ENCODE measurements around the gene ZC3H14.

ZC3H14 gene

DNA sequence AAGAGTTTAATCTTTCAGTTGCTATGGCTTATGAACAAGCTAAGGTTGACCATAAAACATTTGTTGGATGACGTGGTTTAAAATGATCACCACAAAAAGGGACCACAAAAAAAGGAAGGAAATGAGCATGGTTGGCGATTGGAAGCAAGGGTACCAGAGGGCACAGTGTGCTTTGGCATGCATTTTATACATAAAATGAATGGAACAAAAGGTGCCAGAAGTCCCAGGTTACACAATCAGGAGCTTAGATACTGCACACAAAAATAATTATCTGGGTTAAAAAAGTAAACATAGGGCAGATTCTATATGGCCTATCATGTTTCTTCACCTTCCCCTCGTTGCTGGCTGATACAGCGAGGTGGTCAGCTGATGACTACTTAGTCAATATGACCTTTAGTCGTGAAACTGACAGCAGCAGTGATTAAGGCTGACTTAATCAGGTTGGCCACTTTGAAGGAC lies 50.7 kb downstream of the ZC3H14 start:
- DNase-seq: no peak

DNA sequence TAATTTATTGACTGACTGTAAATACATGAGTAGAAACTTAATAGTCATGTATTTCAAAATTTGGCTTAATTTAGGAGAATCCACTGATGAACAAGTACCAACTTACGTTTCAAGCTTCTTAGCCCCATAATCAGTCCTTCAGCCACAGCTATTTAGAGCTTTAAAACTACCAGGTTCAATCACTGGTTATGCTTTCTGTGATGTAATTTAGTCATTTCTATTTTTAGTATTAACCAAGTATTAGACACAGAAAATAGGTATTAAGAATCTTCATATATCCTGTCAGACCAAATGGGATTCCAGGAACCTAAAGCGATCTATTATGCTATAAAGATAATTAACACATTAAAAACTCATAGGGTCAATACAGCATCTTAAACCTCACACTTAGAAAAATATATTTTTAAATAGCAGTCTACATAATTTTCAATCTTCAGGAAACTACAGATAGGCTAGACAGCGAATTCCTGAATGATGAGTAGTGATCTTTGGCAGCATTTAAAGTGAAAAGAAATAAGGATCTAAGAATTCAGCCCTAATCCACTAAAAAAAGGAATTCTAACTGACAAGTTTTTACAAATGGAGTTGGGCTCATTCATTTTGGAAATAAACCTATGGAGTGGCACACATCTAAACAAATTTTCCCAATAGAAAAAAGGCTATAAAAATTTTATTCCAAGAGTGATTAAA lies 51.5 kb downstream of the ZC3H14 start:
- DNase-seq: no peak

DNA sequence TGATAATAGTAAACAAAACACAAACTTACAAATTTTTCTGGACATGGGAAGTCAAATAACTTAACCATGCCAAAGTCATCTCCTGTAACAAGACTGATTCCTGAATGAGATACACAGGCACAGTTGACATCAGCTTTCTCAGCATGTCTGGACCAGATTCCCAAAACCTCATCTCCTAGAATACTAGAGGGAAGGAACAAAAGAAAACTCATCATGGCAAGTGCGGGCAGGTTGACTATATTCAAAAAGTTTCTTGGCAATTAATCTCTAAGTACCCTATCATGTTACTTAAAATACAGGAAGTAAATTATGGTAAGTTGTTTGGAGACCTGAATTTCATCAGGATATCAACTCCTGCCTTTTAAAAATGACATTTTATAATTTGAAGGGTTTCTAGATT lies 53.9 kb downstream of the ZC3H14 start:
- DNase-seq: no peak

DNA sequence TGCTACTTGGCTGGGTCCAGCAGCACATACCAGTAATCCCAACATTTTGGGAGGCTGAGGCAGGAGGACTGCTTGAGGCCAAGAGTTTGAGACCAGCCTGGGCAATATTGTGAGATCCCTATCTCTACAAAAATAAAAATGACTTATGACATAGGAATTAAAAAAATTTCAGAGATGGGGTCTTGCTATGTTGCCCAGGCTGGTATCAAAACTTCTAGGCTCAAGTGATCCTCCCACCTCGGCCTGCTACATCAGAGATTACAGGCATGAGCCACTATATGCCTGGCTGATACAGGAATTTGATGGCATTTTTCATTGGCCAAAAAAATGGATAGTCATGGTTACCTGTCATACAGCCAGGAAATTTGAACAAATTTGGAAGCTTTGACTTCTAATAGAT lies 54.6 kb downstream of the ZC3H14 start:
- no peak for DNase-seq

DNA sequence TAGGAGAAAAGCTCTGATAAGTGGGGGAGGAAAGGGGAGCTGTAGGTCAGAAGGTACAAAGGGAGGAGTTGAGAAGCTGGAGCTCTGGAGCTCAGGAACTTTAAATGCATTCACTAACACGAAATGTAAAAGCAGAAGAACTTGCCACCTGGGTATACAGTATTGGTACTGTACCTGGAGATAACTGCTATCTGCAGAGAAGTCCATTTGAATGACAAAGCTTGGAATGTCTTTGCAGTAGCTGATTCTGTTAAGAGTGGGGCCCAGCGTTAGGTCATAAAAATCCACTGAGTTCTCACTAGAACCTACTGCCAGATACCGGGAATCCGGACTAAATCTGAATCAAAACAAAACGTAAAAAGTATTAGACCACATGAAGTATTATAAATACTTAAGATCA lies 55.6 kb downstream of the ZC3H14 start:
- DNase-seq: no peak

DNA sequence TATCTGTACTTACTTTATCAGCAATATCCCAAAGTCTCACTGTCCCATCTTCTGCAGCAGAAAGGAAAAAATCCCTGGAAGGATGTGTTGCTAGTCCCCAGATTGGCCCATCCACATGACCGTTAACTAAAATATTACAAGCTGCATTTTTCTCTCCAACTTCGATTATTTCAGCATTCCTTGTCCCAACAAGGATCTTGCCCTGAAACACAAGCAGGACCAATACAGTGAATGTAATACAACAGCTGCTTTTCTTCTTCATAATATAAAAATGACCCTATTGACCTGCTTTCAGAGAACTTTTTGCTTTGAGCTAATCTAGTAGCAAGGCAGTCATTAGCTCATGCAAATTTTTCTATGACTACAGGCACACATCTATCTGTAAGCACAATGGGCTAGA lies 58.3 kb downstream of the ZC3H14 start:
- no peak for DNase-seq

DNA sequence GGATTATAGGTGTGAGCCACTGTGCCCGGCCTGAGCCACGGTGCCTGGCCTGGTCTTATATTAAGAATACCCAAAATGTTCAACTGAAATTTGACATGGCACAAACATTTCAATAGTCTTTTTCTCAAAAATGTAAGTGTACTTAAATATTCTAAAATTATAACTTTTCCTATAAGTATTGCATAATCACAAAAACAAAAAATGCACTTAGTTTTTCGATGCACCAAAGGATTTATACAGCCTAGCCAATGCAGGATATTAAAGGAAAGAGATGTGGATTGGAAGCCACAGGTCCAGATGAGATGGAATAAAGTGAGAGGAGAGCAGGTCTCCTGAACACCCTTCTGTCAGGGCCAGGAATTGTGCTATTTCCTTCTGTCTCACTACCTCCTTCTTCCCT lies 62.8 kb downstream of the ZC3H14 start:
- DNase-seq: no peak

DNA sequence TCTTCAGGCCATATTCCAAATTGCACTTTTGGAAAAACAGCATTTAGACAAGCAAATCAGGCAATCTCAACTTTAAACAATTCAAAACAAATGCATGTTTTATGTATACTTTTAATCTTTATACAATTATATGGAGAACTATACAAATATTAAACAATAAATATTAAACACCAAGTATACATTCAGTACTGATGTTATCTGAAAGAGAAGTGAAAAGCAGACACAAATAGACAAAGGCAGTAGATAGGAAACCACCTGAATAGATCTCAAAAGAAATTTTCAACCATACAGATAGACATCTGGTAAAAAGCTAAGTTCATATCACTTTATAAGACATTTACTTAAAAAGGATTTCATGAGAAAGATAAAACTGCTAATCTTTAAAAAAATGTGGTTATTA lies 65.2 kb downstream of the ZC3H14 start:
- DNase-seq: no peak

DNA sequence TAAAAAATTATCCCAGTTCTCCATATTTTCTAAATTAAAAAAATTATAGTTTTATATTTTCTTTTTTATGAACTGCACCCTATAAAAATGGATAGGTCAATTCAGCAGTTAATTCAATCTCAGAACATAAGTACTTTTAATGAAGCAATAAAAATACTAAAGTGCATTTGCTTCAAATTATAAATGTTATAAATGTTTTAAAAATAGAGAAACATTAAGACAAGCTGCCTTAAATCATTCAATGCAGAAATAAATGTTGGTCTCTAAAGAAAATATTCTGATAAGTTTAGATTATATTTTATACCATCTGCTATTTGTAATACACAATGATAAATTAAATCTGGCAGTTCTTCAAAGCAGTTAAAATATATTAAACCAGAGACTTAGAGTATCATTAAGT lies 65.6 kb downstream of the ZC3H14 start:
- DNase-seq: no peak

DNA sequence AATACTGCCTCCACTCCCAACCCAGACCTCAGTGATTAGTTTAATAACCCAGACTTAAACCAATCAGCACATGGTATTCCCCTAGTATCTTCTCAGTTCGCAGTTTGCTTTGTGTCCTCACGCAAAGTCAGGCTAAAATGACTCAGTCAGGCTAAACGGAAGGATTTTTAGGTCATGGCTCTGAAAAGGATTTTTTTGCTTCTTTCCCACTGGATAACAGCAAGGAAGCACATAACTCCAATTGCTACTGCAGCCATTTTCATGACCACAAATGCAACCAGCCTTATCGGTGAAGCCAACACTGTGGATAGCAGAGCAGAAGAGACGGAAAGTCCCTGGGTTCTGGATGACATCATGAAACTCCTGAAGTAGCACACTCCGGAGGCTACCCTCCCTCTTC lies 67.7 kb downstream of the ZC3H14 start:
- DNase-seq: no peak

DNA sequence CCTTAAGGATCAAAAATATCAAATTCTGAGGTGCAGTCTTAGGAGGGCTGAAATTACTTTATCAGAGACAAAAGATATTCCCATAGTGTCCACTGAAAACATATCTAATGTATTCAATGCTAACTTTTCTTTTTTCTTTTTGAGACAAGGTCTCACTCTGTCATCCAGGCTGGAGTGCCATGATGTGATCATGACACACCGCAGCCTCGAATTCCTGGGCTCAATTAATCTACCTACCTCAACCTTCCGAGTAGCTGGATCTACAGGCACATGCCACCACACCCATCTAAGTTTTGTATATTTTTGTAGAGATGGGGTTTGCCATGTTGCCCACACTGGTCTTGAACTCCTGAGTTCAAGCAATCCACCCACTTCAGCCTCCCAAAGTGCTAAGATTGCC lies 68.3 kb downstream of the ZC3H14 start:
- DNase-seq: no peak

DNA sequence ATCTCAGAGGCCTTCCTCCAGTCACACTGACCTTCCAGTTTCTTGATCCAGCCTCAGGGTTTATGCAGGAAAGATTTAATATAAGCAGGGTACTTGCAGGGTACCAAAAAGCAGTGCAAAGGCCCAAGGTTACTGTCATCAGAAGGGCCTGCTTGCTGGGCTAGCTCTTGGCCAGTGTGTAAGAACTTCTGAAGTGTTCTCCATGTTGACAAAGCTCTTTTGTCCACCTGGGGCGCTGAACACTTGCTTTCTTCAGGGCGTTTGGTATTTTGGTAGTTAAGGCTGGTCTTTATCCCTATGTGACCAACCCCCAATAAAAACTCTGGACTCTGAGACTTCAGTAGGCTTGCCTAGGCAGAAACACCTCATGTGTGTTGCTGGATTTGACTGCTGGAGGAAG lies 69.7 kb downstream of the ZC3H14 start:
- DNase-seq: no peak

DNA sequence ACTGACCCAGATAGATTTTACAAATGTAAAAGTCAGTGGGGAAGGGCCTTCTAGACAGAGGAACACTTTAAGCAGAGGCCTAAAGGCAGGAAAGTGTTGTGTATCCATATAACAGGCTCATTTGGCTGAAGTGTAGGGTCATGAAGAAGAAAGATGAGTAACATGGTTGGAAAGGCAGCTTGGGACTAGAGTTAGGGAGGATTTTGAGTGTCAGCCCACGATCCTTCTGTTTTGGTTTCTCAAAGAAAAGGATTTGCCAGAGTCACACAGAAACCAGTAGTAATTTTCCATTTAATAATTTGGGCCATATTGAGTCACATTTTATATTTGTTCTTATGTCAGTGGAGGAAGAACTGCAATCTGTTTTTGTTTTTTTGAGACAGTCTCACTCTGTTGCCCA lies 76.4 kb downstream of the ZC3H14 start:
- DNase-seq: no peak

DNA sequence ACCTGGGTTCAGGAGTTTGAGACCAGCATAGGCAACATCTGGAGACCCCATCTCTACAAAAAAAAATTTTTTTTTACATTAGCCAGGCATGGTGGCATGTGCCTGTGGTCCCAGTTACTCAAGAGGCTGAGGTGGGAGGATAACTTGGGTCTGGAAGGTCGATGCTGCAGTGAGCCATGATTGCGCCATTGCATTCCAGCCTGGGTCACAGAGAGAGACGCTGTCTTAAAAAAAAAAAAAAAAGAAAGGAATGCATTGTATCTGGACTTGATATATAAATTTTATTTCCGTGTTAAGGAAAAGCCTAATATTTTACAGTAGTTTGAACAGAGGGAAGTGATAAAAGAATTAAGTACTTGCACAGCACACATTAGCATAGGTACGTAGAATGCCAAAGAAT lies 97.2 kb downstream of the ZC3H14 start:
- no peak for DNase-seq

DNA sequence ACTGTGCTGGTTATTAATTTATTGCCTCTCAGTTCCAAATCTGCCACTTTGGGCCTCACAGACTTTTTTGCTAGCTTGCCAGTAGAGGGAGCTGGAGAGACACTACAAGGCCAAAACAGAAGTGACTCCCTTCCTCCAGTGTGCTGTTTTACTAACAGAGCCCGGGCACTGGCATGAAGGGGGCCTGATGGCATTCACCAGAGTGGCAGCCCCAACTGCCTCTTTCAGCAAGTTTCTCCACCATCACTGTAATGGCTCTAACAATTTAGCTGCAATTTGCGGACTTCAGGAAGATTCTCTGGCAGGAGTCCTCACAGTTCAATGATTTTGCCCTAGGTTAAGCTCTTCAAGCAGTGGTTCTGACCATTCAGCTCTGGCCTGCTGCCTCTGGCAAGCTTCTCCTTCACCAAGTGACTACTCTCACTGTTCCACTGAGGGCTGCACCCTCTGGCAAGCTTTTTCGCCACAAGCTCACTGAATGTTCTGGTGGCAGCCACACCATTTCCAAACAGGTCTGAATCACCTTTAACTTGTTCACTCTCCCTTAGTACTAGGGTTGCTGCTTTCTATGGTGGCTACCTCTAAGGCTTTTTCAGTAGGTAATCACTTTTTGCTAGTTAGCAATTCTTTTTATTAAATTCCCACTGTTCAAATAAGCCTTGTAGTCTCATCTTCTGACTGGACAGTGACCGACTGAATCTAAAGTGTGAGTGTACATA lies 104.9 kb downstream of the ZC3H14 start:
- DNase-seq: peak; percentile 71

DNA sequence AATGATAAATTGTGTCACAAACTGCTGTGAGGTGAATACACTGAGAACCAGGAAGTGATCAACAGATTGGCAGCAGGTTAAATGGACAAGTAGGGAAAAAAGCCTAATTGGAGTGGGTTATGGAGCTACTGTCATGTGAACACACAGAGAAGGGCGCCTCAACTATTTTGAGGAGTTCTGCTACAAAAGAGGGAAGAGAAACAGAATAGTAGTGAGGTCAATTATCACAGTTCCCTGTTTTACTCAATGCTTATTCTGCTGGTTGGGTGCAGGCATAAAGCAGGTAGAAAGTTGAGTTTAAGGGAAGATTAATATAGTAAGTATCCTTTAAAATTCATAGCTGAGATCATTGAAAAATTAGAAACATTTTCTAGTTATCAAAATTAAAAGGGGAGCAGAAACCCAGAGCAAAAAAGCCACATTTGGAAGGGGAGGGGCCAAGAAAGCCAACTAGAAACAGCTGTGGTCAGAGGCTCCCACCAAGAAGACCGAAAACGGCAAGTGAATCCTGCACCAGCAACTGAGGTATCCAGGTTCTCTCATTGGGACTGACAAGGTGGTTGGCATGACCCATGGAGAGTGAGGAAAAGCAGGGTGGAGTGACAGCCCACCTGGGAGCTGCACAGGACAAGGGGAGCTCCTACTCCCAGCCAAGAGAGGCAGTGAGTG lies 105.7 kb downstream of the ZC3H14 start:
- DNase-seq: no peak

DNA sequence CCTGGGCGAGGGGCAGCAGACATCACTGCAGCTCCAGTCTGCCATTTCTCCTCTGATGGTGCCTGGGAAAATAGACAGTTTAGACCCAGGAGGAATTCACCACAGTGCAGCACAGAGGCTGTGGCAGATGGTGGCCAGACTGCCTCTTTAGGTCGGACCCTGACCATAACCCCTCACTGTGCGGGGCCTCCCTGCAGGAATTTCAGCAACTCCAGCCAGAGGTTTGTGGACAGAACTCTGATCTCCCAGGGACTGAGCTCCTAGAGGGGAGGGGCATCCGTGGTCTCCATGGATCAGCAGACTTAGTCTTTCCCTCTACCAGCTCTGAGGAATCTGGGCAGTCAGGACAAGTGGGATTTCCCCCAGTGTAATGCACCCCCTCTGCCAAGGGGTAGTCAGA lies 106.5 kb downstream of the ZC3H14 start:
- no peak for DNase-seq
